NCI-H1092 (cell line): ENCODE measurements around the gene LAMP1.
"Not testable (repeated sequence)": the region's sequence is repeated elsewhere in the genome, so short reads cannot be mapped to it uniquely, and the experiment has no call there.

Experiments
- DNase-seq: peaks from one replicate; lab custom pipeline; 2025; lab: John Stamatoyannopoulos, UW

The LAMP1 gene, protein sequence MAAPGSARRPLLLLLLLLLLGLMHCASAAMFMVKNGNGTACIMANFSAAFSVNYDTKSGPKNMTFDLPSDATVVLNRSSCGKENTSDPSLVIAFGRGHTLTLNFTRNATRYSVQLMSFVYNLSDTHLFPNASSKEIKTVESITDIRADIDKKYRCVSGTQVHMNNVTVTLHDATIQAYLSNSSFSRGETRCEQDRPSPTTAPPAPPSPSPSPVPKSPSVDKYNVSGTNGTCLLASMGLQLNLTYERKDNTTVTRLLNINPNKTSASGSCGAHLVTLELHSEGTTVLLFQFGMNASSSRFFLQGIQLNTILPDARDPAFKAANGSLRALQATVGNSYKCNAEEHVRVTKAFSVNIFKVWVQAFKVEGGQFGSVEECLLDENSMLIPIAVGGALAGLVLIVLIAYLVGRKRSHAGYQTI

DNA sequence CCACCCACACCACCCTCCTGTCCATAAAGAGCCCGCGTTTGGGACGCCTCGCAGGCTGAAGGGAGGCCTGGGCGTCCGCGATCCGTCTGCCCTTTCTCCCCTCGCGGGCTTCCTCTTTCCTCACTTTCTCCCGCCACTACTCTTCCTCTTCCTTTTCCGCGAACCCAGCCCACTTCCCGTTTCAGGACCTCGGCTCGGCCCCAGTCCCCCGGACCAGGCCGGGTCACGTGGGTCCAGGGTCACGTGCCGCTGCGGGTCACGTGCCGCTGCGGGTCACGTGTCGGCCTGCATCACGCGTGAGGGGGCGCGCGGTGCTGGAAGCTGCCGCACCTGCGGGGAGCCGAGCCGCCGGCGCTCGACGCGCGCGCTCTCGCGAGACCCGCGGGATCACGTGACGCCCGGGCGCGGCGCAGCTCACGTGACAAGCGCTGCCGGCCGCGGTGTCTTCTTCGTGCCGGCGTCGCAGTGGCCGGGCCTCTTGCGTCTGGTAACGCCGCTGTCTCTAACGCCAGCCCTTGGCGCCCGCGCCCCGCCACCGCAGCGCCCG lies at the start of gene LAMP1:
LAMP1 (plus strand) TSS at position 417 of the 547 bp plus-strand sequence. CDS start 196 bp downstream, outside the sequence.
- peak; percentile 97 for DNase-seq

DNA sequence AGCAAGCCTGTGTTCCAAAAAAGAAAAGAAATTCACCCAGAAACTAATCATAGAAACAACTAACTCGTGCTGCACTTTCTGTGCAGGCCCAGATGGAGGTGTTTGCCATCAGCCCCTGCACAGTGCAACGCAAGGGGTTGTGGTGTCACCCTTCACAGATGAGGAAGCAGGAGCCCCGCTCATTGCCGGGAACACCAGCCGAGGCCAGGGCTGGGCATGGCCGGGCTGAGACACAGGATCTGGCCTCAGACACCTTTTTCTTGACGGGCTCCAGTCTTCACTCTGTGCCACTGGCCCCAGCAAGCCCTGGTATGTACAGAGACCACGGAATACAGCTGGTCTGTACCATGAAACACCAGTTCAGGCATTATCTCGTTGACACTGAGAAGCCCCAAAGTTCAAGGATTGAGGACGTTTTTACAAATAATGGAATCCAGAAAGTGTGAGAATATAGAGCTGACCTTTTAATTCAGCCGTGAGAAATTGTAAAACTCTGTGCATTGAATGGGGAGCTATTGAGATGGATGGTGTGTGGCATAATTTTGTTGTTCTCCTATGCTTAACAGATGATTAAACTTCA lies 44.4 kb upstream of the LAMP1 start:
- DNase-seq: no peak

DNA sequence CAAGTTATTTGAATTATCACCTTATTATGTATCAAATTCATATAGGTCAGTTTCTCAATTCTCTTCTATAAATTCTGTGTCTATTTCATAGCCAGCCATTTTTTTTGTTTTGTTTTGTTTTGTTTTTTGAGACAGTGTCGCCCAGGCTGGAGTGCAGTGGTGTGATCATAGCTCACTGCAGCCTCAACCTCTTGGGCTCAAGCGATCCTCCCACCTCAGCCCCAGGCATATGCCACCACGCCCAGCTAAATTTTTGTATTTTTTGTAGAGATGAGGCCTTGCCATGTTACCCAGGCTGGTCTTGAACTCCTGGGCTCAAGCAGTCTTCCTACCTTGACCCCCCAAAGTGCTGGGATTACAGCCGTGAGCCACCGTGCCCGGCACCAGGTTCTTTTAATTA lies 39.1 kb upstream of the LAMP1 start:
- not testable (repeated sequence) for DNase-seq

DNA sequence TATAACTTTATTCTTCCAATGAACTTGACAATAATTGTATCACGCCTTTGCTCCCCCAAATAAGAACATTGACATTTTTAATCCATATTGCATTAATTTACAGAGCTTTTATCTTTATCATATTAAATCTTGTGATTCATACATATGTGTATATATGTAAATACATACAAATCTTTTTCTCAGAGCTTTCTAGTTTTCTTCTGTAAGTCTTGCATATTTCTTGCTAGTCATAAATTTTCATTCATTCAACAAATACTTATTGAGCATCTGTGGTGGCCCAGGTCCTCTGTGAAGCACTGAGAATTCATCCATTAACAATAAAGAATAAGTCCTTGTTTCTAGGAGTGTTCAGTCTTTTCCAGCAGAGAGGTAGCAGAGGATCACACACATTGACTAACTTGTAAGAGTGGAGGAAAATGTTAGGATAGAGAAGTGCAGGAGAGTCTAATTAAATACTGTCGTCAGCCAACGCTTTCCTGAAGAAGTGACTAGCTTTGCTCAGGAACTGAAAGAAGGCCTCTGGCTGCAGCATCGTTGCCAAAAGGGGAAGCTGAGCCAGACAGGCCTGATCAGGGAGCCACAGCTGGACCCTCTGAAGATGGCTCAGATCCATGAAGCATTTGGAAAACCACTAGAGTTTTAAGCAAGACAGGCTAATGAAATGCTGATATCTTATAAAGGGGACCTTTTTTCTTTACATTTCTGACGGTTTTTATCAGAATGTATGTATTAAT lies 38.6 kb upstream of the LAMP1 start:
- no peak for DNase-seq

DNA sequence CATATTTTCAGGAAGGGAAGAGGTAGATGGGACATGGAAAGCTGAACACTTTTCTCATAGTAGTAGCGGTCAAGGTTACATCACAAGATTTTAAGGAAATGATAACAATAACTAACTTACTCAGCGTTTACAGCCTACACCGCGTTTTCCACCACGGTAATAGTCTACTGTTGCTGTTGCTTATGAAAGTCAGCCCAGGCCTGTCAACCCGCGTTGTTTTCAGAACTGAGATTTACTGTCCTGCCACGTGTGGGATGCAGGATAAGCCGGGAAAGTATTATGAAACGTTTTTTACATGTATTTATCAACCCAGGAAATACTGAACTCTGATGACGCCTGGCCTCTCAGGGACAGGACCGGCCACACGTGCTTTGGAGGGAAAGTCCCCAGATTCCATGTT lies 36.0 kb upstream of the LAMP1 start:
- no peak for DNase-seq

DNA sequence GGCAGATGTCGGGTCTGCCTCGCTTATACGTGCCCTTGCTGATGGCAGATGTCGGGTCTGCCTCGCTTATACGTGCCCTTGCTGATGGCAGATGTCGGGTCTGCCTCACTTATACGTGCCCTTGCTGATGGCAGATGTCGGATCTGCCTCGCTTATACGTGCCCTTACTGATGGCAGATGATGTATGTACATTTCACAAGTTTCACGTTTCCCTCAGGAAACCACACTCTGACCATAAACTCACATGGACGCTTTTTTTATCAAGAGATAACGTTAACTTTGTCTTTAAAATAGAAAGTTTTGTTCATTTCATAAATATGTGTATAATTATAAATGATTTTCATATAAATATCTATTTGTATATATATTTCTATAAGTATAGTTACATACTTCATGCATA lies 34.0 kb upstream of the LAMP1 start:
- not testable (repeated sequence) for DNase-seq

DNA sequence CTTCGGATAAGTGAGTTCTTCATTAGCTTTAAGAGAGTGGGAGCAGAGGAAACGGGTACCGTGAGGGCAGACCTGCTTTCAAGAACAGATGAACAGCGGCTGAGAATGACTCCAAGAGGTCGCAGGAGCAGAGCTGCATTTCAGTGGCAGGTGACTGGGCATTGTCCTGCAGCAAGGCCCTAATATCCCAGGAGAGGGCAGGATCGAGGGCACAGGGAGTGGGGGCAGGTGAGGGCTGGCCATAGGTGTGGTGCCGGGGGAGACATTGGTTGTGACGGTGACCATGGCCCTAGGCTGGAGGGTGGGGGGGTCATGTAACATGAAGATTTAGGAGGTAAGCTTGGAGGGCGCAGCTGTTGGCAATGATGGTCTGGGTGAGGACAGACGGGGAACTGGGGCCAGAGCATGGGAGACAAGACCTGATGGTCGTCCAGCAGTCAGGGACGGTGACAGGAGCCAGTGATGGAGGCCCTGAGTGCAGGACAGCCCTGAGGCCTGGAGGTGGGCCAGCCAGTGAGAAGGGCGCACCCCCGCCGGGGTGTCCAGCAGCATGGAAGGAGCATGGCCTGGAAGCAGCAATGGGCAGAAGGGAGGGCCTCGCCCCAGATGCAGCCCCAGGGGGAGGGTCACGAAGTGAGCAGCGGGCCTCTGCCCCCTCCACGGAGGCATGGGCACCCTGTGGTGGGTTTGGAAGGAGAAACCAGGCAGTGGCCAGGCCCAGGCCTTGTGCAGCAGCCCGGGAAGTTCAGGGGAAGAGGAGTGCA lies 29.2 kb upstream of the LAMP1 start:
- DNase-seq: no peak

DNA sequence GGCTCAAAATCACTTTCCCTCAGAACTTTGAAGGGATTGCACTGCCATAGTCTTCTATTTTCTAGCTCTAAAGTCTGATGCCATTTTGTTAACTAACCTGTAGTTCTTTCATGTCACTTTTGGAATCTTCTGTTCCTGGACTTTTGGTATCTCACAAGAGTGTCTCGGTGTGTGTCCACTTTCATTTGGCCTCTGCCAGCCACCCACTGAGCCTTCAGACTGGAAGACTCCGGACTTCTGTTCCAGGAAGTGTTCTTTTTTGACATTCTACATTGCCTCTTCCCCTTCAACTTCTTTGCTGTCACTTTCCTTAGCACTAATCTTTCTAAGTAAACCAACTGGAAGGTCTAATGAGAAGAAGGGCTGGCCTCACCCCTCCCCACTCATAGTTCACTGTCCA lies 25.0 kb upstream of the LAMP1 start:
- no peak for DNase-seq

DNA sequence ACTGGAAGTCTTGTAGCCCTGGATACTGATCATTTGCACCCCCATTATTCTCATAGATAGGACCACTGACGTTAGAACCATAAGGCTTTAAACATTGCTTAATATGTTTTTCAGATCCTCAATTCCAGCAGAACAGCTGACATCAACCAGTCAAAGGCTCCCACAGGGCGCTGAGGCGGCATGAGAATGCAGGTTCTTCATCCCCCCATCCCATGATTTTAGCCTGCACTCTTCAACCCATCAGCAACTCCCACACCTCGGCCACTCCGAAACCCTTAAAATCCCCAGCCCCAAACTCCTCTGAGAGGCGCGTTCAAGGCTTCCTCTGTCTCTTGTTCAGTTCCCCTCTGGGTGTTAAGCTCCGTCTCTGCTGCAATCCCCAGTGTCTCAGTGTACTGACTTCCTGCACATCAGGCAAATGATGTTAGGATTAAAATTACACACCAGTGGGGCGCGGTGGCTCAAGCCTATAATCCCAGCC lies 24.3 kb upstream of the LAMP1 start:
- no peak for DNase-seq

DNA sequence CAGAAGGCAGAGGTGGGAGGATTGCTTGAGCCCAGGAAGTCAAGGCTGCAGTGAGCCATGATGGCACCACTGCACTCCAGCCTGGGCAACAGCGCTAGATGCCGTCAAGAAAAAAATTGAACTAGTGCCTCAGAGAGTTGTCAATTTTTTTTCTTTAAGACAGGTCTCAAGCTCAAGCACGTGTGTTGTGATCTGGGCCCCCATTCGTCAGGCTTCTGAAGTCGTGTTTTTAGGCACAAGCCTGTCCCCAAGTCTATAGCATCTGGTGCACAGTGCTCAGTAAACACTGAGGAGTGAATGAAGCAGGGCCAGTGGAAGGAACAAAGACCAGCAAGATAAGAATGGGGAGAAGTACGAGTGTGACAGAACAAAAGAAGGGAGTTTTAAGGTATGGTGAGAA lies 23.7 kb upstream of the LAMP1 start:
- no peak for DNase-seq

DNA sequence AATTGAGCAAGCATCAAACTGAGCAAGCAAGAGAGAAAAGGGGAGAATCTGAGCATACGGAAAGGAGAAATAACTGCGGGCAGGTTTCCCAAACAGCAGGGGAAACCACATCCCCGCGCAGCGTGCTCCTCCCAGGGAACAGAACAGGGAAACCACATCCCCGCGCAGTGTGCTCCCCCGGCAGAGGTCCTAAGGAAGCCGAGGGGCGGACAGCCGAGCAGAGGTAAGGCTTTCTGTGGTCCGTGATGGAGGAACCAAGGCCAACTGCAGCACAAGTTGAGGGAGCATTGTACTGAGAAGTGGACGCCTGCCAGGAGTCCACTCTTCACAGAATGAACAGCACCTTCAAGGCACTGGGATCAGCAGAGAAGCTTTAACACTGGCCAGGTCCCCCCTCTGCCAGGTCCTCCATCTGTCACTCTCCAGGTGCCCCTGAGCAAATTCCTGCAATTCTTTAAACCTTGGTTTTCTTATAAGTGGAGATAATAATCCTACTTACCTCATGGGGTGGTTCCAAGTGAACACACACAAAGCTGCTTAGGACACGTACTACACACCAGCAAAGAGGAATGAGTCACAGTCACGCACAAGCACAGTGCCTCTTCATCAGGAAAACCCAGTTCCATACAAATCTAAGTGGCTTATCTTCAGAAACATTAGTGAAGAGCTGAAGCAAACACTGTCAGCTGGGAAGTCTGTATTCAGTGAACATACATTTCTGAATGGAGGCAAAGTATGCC lies 23.0 kb upstream of the LAMP1 start:
- DNase-seq: no peak

DNA sequence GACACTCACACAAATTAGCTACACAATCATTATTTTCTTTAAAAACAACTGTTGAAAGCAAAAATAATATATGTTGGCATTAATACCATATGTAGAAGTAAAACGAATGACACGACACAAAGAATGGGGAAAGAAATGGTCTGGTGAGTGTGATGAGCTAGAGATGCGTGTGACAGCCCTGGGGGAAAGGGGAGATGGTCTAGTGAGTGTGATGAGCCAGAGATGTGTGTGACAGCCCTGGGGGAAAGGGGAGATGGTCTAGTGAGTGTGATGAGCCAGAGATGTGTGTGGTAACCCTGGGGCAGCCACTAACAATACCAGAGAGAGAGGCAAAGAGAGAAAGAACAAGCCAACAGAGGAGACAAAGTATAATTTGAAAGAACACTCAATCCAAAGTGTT lies 22.3 kb upstream of the LAMP1 start:
- no peak for DNase-seq

DNA sequence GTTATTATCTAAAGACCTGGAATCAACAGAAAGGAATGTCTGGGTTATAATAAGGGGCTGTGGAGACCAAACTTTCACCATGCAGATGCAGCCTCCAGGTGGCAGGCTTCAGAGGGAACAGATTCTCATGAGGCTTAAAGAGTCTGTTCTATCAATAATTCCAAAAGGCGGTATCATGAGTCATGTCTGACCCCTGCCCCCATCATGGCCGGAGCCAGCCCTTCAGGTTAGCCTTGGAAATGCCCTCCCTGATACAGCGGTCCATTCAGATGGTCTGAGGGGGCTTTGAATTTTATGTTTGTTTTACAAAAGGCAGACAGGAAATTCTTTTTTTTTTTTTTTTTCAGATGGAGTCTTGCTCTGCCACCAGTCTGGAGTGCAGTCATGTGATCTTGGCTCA lies 21.7 kb upstream of the LAMP1 start:
- DNase-seq: peak; percentile 17

DNA sequence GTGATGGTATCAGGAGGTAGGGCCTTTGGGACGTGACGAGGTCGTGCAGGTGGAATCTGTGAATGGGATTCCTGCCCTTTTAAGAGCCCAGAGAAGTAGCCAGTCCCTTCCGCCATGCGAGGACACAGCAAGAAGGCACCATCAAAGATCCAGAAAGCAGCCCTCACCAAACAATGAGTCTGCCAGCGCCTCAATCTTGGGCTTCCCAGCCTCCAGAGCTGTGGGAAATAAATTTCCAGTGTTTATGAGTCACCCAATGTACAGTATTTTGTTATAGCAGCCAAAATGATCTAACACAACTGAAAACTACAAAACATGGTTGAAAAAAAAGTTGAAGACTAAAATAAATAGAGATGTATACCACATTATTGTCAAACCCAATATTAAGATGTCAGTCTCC lies 16.9 kb upstream of the LAMP1 start:
- no peak for DNase-seq

DNA sequence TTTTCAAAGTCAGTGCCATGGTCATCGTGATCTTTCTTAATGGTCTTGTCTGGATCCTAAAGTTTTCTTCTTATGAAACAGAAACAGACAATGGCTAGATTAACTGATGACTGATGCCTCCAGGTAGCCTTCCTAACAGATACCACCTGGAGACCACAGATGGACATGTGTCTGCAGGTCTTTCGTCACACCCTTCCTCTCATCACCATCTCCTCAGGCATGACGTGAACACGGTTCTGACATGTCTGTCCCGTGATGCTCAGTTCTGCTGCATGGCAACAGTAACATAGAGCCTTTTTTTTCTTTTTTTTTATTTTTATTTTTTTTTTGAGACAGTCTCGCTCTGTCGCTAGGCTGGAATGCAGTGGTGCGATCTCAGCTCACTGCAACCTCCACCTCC lies 13.1 kb upstream of the LAMP1 start:
- DNase-seq: no peak

DNA sequence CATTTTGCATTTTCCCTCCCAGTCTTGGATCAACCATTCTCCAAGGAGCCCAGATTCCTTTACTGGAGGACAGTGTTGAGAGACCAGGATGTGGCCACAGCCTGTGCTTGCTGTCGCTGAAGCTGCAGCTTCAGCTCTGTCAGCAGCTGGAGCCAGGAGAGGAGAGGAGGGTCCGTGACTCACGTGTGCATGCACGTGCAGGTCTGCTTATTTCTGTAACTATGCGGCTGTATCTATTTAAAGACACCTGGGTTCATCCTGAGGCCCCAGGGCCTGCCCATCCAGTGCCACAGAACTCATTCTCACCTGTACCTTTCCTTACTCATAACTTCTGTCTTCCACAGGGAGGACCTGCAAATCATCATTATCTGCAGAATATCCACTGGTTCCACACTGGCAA lies 8.2 kb upstream of the LAMP1 start:
- no peak for DNase-seq

DNA sequence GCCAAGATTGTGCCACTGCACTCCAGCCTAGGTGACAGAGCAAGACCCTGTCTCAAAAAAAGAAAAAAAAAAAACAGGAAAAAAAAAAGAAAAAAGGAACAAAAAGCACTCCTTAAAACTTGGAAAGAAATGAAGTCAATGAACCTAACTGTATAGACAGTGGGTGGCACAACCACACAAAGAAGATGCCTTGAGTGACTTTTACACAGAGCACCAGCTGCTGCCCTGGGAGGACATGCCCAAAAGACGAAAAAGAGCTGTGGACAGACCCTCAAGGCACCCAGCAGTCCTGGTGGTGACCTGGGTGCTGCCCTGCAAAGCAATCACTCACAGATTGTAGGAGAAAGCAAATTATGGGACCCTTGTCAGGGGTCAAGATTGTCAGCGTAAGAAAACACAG lies 5.9 kb upstream of the LAMP1 start:
- no peak for DNase-seq

DNA sequence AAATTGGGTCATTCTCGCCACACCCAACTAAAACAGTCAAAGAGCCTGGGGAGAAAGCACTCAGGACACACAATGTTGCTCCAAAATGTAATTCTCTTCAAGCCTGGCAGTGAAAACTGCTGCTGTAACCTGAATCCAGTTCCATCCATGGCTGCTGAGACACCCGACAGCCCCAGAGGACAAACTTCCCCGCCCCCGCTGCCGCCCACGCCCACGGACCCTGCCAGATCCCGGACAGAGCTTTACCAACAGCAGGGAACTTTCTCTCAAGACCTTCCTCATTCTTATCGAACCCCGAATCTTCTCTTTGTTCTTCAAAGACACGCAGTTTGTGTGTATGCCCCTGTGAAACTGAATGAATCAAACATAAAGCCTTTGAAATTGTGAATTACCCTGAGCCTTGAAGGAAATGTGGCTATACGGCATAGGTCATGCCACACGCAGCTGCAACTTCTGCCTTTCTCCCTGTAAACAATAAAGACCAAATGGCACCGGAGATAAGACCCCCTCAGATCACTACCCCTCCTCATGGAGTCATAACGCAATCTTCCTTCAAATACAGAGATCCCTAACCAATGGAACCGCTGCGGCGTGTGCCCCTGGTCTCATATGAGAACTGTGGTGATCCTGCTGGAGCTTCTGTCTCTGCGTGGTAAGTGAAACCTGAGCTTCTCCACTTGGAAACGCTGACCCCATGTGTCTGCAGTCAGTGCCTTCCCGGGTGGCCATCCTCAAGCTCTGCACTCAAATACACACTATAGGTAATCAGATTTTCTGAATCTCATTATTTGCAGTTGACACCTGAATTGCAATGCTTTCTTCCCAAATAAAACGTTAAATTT lies 4.8 kb upstream of the LAMP1 start:
- no peak for DNase-seq

DNA sequence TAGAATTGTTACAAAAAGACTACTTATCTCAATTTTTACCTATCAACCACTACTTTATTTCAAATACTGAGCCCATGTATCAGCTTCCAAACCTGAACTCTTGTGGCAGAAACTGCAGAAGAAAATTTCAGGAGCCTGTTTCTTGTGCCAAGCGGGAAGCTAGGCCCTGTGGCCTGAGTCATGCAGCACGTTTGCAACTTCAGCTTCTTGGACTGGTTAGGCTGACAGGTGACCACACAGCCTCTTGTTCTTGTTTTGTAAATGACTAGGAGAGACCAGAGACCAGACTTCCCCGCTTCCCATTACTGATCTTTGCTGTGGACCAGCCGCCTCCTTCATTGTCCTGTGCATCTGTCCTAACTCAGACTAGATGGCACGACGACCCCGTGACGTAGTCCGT lies 3.4 kb upstream of the LAMP1 start:
- no peak for DNase-seq

DNA sequence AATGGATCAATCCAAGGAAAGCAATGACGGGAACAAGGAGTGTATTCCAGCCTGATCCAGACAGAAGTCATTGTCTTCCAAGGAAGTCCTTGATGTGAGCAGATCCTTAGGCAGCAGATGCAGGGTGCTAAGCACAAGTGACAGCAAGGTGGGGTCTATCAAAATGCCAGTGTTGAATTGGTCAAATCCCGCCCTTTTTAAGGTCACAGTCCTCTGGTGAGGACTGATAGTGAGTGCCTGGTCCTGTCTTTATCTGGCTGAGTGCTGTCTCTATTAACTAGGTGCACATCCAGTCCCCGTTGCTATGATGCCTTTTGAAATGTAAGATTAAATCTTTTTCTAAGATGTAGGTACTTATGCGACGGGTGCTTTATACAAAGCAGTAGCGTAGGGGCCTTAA lies 1.3 kb upstream of the LAMP1 start:
- no peak for DNase-seq
